Ramos (cell line): ENCODE measurements around the gene COL6A1.

Experiments used
- in situ Hi-C: fragments of 300-500 bp; cut with MboI; formaldehyde crosslinking; loops from one replicate; pipeline ENCODE4 v1.14.3; 2022; ENCODE audit warnings: low sequenced_read_pairs; ENCODE audit not compliant: unreplicated experiment

COL6A1 gene

GRCh38 chr21:45992301-45993209 is 11.0 kb downstream of the COL6A1 start:
- in situ Hi-C loops: no loop called here

- in situ Hi-C loops: no loop called here
Observed at GRCh38 chr21:45993210-45994085, 11.9 kb downstream of the COL6A1 start.

- in situ Hi-C loops: no loop called here
Observed at GRCh38 chr21:45994086-45994661, 12.6 kb downstream of the COL6A1 start.

GRCh38 chr21:45994759-45995685 is 13.5 kb downstream of the COL6A1 start:
- in situ Hi-C loops: no loop called here

GRCh38 chr21:45995686-45996179 is 14.2 kb downstream of the COL6A1 start:
- in situ Hi-C loops: no loop called here

GRCh38 chr21:45996311-45997204 is 15.0 kb downstream of the COL6A1 start:
- in situ Hi-C loops: no loop called here

GRCh38 chr21:45997205-45997494 is 15.6 kb downstream of the COL6A1 start:
- in situ Hi-C loops: no loop called here

- in situ Hi-C loops: no loop called here
Observed at GRCh38 chr21:45997495-45998275, 16.1 kb downstream of the COL6A1 start.

- in situ Hi-C loops: no loop called here
Observed at GRCh38 chr21:45998276-45998701, 16.7 kb downstream of the COL6A1 start.

GRCh38 chr21:45998871-45999580 is 17.5 kb downstream of the COL6A1 start:
- in situ Hi-C loops: no loop called here

- in situ Hi-C loops: no loop called here
Observed at GRCh38 chr21:45999581-46000181, 18.1 kb downstream of the COL6A1 start.

- in situ Hi-C loops: no loop called here
Observed at GRCh38 chr21:46000182-46000730, 18.7 kb downstream of the COL6A1 start.

- in situ Hi-C loops: no loop called here
Observed at GRCh38 chr21:46000731-46001641, 19.4 kb downstream of the COL6A1 start.

- in situ Hi-C loops: no loop called here
Observed at GRCh38 chr21:46001821-46002681, 20.5 kb downstream of the COL6A1 start.
